DMS 273 (cell line): ENCODE measurements around the gene TTC7B.

Experiments
- DNase-seq: peaks from one replicate; lab custom pipeline; 2025; ENCODE audit not compliant: unreplicated experiment; lab: John Stamatoyannopoulos, UW

Gene TTC7B

GRCh38 chr14:90715495-90715894 lies 100.7 kb downstream of the TTC7B start:
- no peak for DNase-seq

- no peak for DNase-seq
These were observed 101.4 kb downstream of the TTC7B start for GRCh38 chr14:90714811-90715210.

- no peak for DNase-seq
These were observed 111.4 kb downstream of the TTC7B start for GRCh38 chr14:90704738-90705392.

GRCh38 chr14:90703841-90704737 lies 112.1 kb downstream of the TTC7B start:
- DNase-seq, result peak; percentile 76

GRCh38 chr14:90700933-90701776 lies 115.1 kb downstream of the TTC7B start:
- peak; percentile 30 for DNase-seq

- DNase-seq, result peak; percentile 82
These were observed 117.2 kb downstream of the TTC7B start for GRCh38 chr14:90699016-90699415.

GRCh38 chr14:90698379-90698869 lies 117.8 kb downstream of the TTC7B start:
- DNase-seq, result peak; percentile 99

GRCh38 chr14:90697577-90698206 lies 118.5 kb downstream of the TTC7B start:
- DNase-seq, result peak; percentile 95

- no peak for DNase-seq
These were observed 119.1 kb downstream of the TTC7B start for GRCh38 chr14:90697132-90697531.

- no peak for DNase-seq
These were observed 119.5 kb downstream of the TTC7B start for GRCh38 chr14:90696720-90697119.

GRCh38 chr14:90695997-90696660 lies 120.1 kb downstream of the TTC7B start:
- peak; percentile 25 for DNase-seq

- peak; percentile 87 for DNase-seq
These were observed 122.8 kb downstream of the TTC7B start for GRCh38 chr14:90693413-90693812.

GRCh38 chr14:90692826-90693225 lies 123.4 kb downstream of the TTC7B start:
- peak; percentile 24 for DNase-seq

- no peak for DNase-seq
These were observed 124.2 kb downstream of the TTC7B start for GRCh38 chr14:90692061-90692460.

- no peak for DNase-seq
These were observed 124.6 kb downstream of the TTC7B start for GRCh38 chr14:90691627-90692026.

GRCh38 chr14:90687680-90688079 lies 128.6 kb downstream of the TTC7B start:
- no peak for DNase-seq

GRCh38 chr14:90682615-90683014 lies 133.6 kb downstream of the TTC7B start:
- DNase-seq, result no peak

- peak; percentile 29 for DNase-seq
These were observed 134.3 kb downstream of the TTC7B start for GRCh38 chr14:90681929-90682328.

GRCh38 chr14:90678846-90679362 lies 137.3 kb downstream of the TTC7B start:
- DNase-seq, result no peak

GRCh38 chr14:90678420-90678819 lies 137.8 kb downstream of the TTC7B start:
- no peak for DNase-seq
